Calu3 (cell line): Measurements from ENCODE around the gene HIRIP3. TPM values are rescaled to one million over a fixed set of nuclear protein-coding genes. Genes with fewer than 3 reads are reported as not detected.

ENCODE experiments used
- BruUV-seq: library from RNA; stranded (reverse); fragments of 400-500 nt; replicated peaks from 2 replicates; lab custom pipeline; 2021; lab: Mats Ljungman, UMichigan
- CTCF ChIA-PET: fragments of 300-600 bp; sonication (Branson Sonifier 250); formaldehyde crosslinking; loops from one replicate; lab custom pipeline; 2022; ENCODE audit warnings: antibody characterized with exemption; lab: Charles Lee
- DNase-seq: peaks from one replicate; pipeline ENCODE4 v3.0.0; 2022
- H3K27ac Mint-ChIP-seq: one replicate; pipeline ENCODE4 v1.8.0; 2022; ENCODE audit warnings: mixed read lengths; ENCODE audit not compliant: unreplicated experiment
- H3K27me3 Mint-ChIP-seq: one replicate; pipeline ENCODE4 v1.8.0; 2022; ENCODE audit warnings: mixed read lengths; ENCODE audit not compliant: unreplicated experiment
- H3K36me3 Mint-ChIP-seq: one replicate; pipeline ENCODE4 v1.8.0; 2022; ENCODE audit warnings: mild to moderate bottlenecking, moderate library complexity, mixed read lengths; ENCODE audit not compliant: insufficient read depth, unreplicated experiment
- H3K4me1 Mint-ChIP-seq: one replicate; pipeline ENCODE4 v1.8.0; 2022; ENCODE audit warnings: mild to moderate bottlenecking, low read depth, mixed read lengths; ENCODE audit not compliant: unreplicated experiment
- H3K4me3 Mint-ChIP-seq: one replicate; pipeline ENCODE4 v1.8.0; 2022; ENCODE audit warnings: mild to moderate bottlenecking, low read depth, moderate library complexity, mixed read lengths; ENCODE audit not compliant: unreplicated experiment
- H3K9me3 Mint-ChIP-seq: one replicate; pipeline ENCODE4 v1.8.0; 2022; ENCODE audit warnings: low read depth, mixed read lengths; ENCODE audit not compliant: unreplicated experiment
- CTCF ChIP-seq: fragments of 200-600 bp; IDR thresholded peaks from one replicate; pipeline ENCODE4 v1.8.0; 2022; ENCODE audit warnings: antibody characterized with exemption; ENCODE audit not compliant: unreplicated experiment
- intact Hi-C: fragments of 100-400 bp; cut with micrococcal nuclease; formaldehyde crosslinking; loops from one replicate; pipeline ENCODE4 v1.10.0; 2022; ENCODE audit not compliant: unreplicated experiment
- total RNA-seq: library from RNA; stranded (reverse); gene quantifications from 2 replicates; pipeline ENCODE4 v1.2.3, GENCODE V29; 2022

The HIRIP3 gene
- total RNA-seq, 1 experiment from 2014 or later: 28.5 TPM

- Mint-ChIP-seq H3K4me1 (peaks cover 6% of the 10 kb centered on the region), H3K9me3 (no peaks in the 10 kb centered on the region), H3K4me3 (no peak overlapping the region), H3K36me3 (peaks cover 48% of the 10 kb centered on the region), H3K27me3 (peaks cover under 1% of the 10 kb centered on the region), H3K27ac (peak overlapping the region; percentile 59)
- CTCF ChIA-PET: interaction anchor here (0.6 to 1.6 kb wide), 4 partner anchors 23 to 79 kb away, joined by 3 to 12 read pairs (median 4); partner anchors contain the start of gene KCTD13
- BruUV-seq: no TSS peak
- no peak for TF ChIP-seq CTCF
- intact Hi-C loops: loop anchor here (2.0 to 5.0 kb wide), 3 partner anchors 106 to 183 kb away; partner anchors contain the start of genes CDIPT, MVP and SEZ6L2
- DNase-seq: no peak
Observed at GRCh38 chr16:30004811-30005242, 9.4 kb upstream of the HIRIP3 start.

- intact Hi-C loops: loop anchor here (2.0 kb wide), 1 partner anchor 106 kb away; the partner anchor contains the start of gene SEZ6L2
- CTCF ChIA-PET: interaction anchor here (0.6 kb wide), 1 partner anchor 23 kb away, joined by 12 read pairs; no protein-coding TSS in a partner anchor
- no peak for TF ChIP-seq CTCF
- peak overlapping the region; percentile 59 for H3K27ac Mint-ChIP-seq
- DNase-seq: no peak
- no peaks in the 10 kb centered on the region for H3K27me3 Mint-ChIP-seq
- H3K36me3 Mint-ChIP-seq: peaks cover 45% of the 10 kb centered on the region
- H3K4me1 Mint-ChIP-seq: peaks cover 6% of the 10 kb centered on the region
- no peak overlapping the region for H3K4me3 Mint-ChIP-seq
- BruUV-seq: no TSS peak
- H3K9me3 Mint-ChIP-seq: no peaks in the 10 kb centered on the region
Observed at GRCh38 chr16:30004424-30004776, 9.0 kb upstream of the HIRIP3 start.

GRCh38 chr16:30003670-30004423 is 8.4 kb upstream of the HIRIP3 start:
- Mint-ChIP-seq H3K36me3 (peaks cover 40% of the 10 kb centered on the region), H3K27me3 (no peaks in the 10 kb centered on the region), H3K9me3 (no peaks in the 10 kb centered on the region), H3K4me1 (peaks cover 6% of the 10 kb centered on the region), H3K27ac (peak overlapping the region; percentile 59), H3K4me3 (no peak overlapping the region)
- DNase-seq: no peak
- CTCF ChIA-PET: interaction anchor here (0.6 kb wide), 1 partner anchor 22 kb away, joined by 12 read pairs; no protein-coding TSS in a partner anchor
- intact Hi-C loops: loop anchor here (2.0 kb wide), 1 partner anchor 105 kb away; the partner anchor contains the start of gene SEZ6L2
- TF ChIP-seq CTCF: no peak
- BruUV-seq: no TSS peak

GRCh38 chr16:30002614-30003346 is 7.4 kb upstream of the HIRIP3 start:
- no peak overlapping the region for H3K4me3 Mint-ChIP-seq
- BruUV-seq: no TSS peak
- peak overlapping the region; percentile 42 for H3K27ac Mint-ChIP-seq
- H3K27me3 Mint-ChIP-seq: no peaks in the 10 kb centered on the region
- H3K4me1 Mint-ChIP-seq: peaks cover 6% of the 10 kb centered on the region
- TF ChIP-seq CTCF: no peak
- no peak for DNase-seq
- H3K9me3 Mint-ChIP-seq: no peaks in the 10 kb centered on the region
- H3K36me3 Mint-ChIP-seq: peaks cover 37% of the 10 kb centered on the region
- CTCF ChIA-PET: no interaction called here
- intact Hi-C loops: no loop called here
